Measurements from ENCODE around the gene EPDR1. TPM values are rescaled to one million over a fixed set of nuclear protein-coding genes. Genes with fewer than 3 reads are reported as not detected.

EPDR1 gene
- 66.1 to 81.5 TPM (median 77.3 TPM) in 5 replicates for total RNA-seq (2022; extraction: Qiagen RNA extraction; ENCODE audit: low read depth)

GRCh38 chr7:37920305-37920848 lies at the start of gene EPDR1:
TSS of gene EPDR1 (plus strand) at chr7:37920640. CDS start at chr7:37920940, 300 bp downstream.

GRCh38 chr7:37916673-37917660 lies 3.5 kb upstream of the EPDR1 start, which contains the start of gene SFRP4:
TSS of gene SFRP4 (minus strand) at chr7:37916817. CDS start at chr7:37916537, 280 bp downstream.

Other genes starting within 250 kb of the EPDR1 start
- not detected in 5 replicates for gene GPR141, start 236.9 kb upstream of the EPDR1 start, total RNA-seq (2022; extraction: Qiagen RNA extraction; ENCODE audit: low read depth)
- not detected in 5 replicates for gene NME8, start 72.0 kb upstream of the EPDR1 start, total RNA-seq (2022; extraction: Qiagen RNA extraction; ENCODE audit: low read depth)
- 2.6 to 4.1 TPM (median 3.8 TPM) in 5 replicates for gene SFRP4, start 3.8 kb upstream of the EPDR1 start, total RNA-seq (2022; extraction: Qiagen RNA extraction; ENCODE audit: low read depth)

Data from A549 treated with GW870086 at 1 μM for 4 hours (cell line).